Omental fat pad (tissue), 4 donors: ENCODE results near the gene MPST. TPM values are rescaled to one million over a fixed set of nuclear protein-coding genes. Genes with fewer than 3 reads are reported as not detected.

Experiments used
- ATAC-seq: fragments of 150-250 bp; one replicate; pipeline ENCODE4 v1.9.1; 2016; ENCODE audit warnings: mild to moderate bottlenecking, moderate library complexity; ENCODE audit not compliant: low FRiP score
- DNase-seq: peaks from one replicate; pipeline ENCODE4 v3.0.0-alpha.2; 2019; ENCODE audit warnings: low spot score
- total RNA-seq, 4 donors: library from RNA; depleted of rRNA; stranded (reverse); fragments of >200 nt; gene quantifications; one replicate each; pipeline ENCODE4 v1.1.0, GENCODE V29; 2016
- TF ChIP-seq, protein P1 (sequence below), 3 donors: fragments of 450-650 bp; IDR thresholded peaks; one replicate each; pipeline ENCODE4 v1.5.1; 2016 to 2017; ENCODE audit warnings: antibody characterized with exemption in 3 of 3, mild to moderate bottlenecking in 3 of 3, moderate library complexity in 2 of 3

Gene MPST
- total RNA-seq, 4 donors from 2014 or later = 73.9 to 193 (median 145) TPM

DNA sequence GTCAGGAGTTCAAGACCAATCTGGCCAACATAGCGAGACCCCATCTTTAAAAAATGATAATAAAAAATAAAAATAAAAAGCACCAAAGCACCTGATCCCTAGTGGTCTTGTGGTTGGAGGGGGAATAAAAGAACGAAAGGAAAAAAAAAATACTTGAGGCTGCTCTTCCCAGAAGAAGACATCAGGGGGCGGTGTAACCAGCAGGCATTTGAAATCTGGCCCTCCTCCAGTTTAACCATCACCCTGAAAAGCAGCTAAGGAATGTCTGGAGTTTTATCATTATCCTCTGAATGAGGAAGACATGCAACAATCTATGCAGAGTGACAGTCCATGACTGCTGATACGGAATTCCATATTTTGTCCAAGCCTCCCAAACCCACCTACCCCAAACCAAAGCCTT, 26.4 kb downstream of the MPST start:
- TF ChIP-seq, protein P1, sequence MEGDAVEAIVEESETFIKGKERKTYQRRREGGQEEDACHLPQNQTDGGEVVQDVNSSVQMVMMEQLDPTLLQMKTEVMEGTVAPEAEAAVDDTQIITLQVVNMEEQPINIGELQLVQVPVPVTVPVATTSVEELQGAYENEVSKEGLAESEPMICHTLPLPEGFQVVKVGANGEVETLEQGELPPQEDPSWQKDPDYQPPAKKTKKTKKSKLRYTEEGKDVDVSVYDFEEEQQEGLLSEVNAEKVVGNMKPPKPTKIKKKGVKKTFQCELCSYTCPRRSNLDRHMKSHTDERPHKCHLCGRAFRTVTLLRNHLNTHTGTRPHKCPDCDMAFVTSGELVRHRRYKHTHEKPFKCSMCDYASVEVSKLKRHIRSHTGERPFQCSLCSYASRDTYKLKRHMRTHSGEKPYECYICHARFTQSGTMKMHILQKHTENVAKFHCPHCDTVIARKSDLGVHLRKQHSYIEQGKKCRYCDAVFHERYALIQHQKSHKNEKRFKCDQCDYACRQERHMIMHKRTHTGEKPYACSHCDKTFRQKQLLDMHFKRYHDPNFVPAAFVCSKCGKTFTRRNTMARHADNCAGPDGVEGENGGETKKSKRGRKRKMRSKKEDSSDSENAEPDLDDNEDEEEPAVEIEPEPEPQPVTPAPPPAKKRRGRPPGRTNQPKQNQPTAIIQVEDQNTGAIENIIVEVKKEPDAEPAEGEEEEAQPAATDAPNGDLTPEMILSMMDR (IDR thresholded peaks at IDR 0.05) = no peak
- ATAC-seq = no peak
- DNase-seq = no peak

DNA sequence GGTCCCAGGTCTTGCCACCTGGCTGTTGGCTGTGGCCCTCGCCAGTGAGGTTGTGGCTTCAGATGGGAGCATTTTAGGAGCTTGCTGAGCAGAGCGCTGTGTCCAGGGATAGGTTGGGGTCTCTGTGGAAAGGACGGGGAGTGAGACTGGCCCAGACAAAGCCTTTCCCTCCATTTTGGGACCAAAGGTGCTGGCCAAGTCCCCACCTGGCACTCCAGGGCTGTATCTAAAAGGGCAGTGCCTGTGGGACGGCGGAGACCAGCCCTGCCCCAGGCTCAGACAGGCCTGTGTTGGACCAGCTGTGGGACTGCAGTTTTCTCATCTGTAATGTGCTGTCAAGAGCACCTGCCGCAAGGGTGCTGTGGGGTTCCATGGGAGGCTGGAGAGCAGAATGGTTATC, 27.0 kb downstream of the MPST start:
- ATAC-seq (no peak), DNase-seq (no peak)
- TF ChIP-seq, protein P1 (IDR thresholded peaks at IDR 0.05) = no peak

DNA sequence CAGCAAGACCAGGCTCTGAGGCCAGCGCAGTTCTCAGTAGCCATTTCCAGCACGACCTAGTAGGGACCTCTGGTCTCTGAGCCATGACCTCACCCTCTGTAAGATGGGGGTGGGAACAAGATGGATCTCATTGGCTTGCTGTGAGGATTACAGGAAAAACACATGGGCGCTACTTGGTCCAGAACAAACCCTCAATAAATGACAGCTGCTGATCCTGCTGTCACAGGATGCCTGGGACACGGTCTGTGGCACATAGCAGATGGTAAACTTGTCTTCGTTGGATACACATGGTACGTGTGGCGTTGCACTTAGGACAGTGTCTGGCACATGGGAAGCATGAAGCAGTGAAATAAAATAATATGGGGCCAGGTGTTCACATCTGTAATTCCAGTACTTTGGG, 27.5 kb downstream of the MPST start:
- DNase-seq (no peak), ATAC-seq (no peak)
- TF ChIP-seq, protein P1 (IDR thresholded peaks at IDR 0.05) = no peak

DNA sequence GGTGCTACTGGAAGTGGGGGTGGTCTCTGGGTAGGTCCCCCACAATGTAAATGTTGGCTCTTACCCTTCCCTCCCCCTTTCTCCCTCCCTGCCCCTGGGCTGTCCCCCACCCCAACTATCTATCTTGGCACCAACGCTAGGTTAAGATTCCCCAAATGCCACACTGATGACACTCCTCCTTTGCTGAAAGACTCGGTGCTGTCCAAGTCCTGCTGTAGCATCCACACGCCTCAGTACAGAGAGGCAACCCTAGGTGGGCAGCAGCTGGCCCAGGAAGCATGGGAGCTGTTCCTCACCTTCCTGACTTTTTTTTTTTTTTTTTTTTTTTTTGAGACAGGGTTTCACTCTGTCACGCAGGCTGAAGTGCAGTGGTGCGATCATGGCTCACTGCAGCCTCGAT, 28.6 kb downstream of the MPST start:
- no peak for DNase-seq
- no peak for ATAC-seq
- TF ChIP-seq, protein P1 (IDR thresholded peaks at IDR 0.05) = no peak

DNA sequence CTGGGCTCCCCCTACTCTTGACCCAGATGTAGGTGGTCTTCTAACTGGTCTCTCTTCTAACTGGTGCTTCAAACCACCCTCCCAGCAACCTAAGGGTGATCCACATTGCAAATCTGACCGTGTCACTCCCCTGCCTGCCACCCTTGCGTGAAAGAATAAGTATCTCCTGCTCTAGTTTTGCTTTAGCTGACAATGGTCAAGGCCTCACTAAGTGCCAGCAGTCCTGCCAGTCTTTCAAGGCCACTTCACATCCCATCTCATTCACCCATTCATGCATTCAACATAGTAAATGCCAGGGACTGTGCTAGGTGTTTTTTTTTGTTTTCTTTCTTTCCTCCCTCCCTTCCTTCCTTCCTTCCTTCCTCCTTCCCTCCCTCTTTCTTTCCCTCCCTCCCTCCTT, 29.7 kb downstream of the MPST start:
- DNase-seq (no peak), ATAC-seq (no peak)
- TF ChIP-seq, protein P1 (IDR thresholded peaks at IDR 0.05) = no peak

DNA sequence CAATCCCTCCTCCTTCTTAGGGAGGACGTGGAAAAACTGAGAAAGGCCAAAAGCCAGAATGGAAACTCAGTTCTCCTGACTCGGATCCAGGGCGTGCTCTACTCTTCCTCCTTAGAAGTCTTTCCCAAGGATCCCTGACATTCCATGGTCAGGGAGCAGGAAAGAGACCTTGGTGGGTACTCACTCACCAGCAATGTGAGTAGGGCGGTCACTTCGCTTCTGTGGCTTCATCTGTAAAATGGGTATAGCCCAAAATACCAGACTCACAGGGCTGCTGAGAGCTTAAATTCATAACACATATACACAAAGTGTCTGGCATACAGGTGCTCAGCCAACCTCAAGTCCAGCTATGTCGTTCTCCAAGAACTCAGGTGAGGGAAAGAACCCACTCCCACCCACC, 31.4 kb downstream of the MPST start:
- ATAC-seq = no peak

More for the DNA sequence above, 31.4 kb downstream of the MPST start:
- TF ChIP-seq, protein P1 (IDR thresholded peaks at IDR 0.05) = no peak
- no peak for DNase-seq
